ENCODE data around the gene BUD31. TPM values are rescaled to one million over a fixed set of nuclear protein-coding genes. Genes with fewer than 3 reads are reported as not detected.

Gene BUD31
- total and polyA plus RNA-seq, 4 donors, result 18.5 to 55.9 (median 32.0) TPM

DNA sequence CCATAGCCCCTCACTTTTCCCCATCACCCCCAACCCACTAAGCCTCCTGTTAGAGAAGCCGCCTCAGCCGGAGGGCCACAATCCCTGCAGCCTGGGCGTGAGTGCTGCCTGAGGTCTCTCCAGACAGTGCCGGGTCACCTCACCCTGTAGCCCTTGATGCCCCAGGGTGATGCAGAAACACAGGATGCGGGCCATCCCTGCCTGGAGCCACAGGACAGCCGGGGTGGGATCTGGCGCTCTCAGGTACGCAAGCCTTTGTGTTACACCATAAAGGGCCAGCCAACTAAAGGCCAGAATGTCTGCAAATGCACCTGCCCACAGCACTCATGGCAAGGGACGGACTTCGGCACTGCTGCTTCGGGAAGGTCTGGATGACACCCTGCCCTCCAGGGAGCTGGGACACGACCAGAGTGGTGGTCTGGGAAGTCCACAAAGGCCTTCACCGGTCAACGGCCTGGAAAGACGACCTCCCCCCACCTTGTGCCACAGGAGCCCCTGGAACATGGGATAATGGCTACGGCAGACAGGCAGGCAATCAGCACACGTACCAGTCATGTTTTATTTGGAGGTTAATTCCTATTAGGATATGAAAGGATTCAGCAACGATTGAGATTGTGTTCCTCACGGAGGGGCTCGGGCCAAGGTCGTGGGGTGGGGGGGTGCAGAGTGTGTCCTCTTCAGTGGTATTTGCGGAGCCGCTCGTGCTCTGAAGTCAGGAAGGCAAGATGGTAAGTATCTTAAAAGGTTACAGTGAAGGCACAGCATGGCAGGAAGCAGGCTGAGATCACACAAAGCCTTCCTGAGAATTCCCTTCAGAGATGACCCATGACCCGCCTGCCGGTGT lies 49.1 kb downstream of the BUD31 start:
- peaks cover 0 to 3% (median 0%) of the 10 kb centered on the region in 4 donors for H3K4me1 ChIP-seq (ENCODE audit: control insufficient read depth in 4 of 4, insufficient read depth in 4 of 4, low read length in 3 of 4)

GRCh38 chr7:99459087-99459486 lies 50.3 kb downstream of the BUD31 start:
- Histone ChIP-seq H3K9ac (ENCODE audit: low read depth in 1 of 2, low read length in 2 of 2) (no peak overlapping the region), H3K27ac (ENCODE audit: low read depth in 1 of 2, low read length in 2 of 2) (no peak overlapping the region), H3K4me3 (ENCODE audit: low read depth in 1 of 3, low read length in 3 of 3) (no peak overlapping the region), H3K27me3 (ENCODE audit: control insufficient read depth in 4 of 4, insufficient read depth in 4 of 4, low read length in 3 of 4) (no peaks in the 10 kb centered on the region), H3K9me3 (ENCODE audit: control insufficient read depth in 4 of 4, low read length in 3 of 4) (no peaks in the 10 kb centered on the region), H3K36me3 (ENCODE audit: control insufficient read depth in 4 of 4, insufficient read depth in 3 of 4, low read depth in 1 of 4, low read length in 3 of 4) (peaks cover 20 to 59% (median 33%) of the 10 kb centered on the region in 4 donors), H3K4me1 (ENCODE audit: control insufficient read depth in 4 of 4, insufficient read depth in 4 of 4, low read length in 3 of 4) (peaks cover 0 to 8% (median 4%) of the 10 kb centered on the region in 4 donors)
- WGBS, result 96% methylated on average over 8 of the region's 8 CpGs
- no peak for DNase-seq (ENCODE audit: low spot score)
- TF ChIP-seq YY1 (IDR thresholded peaks at IDR 0.05), result no peak
- TF ChIP-seq, protein P1, sequence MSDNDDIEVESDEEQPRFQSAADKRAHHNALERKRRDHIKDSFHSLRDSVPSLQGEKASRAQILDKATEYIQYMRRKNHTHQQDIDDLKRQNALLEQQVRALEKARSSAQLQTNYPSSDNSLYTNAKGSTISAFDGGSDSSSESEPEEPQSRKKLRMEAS (IDR thresholded peaks at IDR 0.05), result no peak
- TF ChIP-seq NR2F2 (IDR thresholded peaks at IDR 0.05), result no peak
- TF ChIP-seq TAF1 (conservative IDR thresholded peaks at IDR 0.05), result no peak
- TF ChIP-seq GABPA (IDR thresholded peaks at IDR 0.05 in 1 of 2, conservative IDR thresholded peaks at IDR 0.05 in 1 of 2), result no peak
- TF ChIP-seq RAD21 (IDR thresholded peaks at IDR 0.05), result peak in 1 of 2 donors; percentile 39
- no peak for TF ChIP-seq JUND (IDR thresholded peaks at IDR 0.05)
- TF ChIP-seq EGR1 (IDR thresholded peaks at IDR 0.05; ENCODE audit: low read depth in 2 of 2), result no peak

More for the DNA sequence above, 49.1 kb downstream of the BUD31 start:
- no peak overlapping the region for H3K27ac ChIP-seq (ENCODE audit: low read depth in 1 of 2, low read length in 2 of 2)
- H3K36me3 ChIP-seq (ENCODE audit: control insufficient read depth in 4 of 4, insufficient read depth in 3 of 4, low read depth in 1 of 4, low read length in 3 of 4), result peaks cover 27 to 65% (median 37%) of the 10 kb centered on the region in 4 donors
- WGBS, result 86% methylated on average over 26 of the region's 26 CpGs
- no peak overlapping the region for H3K9ac ChIP-seq (ENCODE audit: low read depth in 1 of 2, low read length in 2 of 2)
- TF ChIP-seq RXRA (IDR thresholded peaks at IDR 0.05), result no peak
- no peak for TF ChIP-seq ATF3 (IDR thresholded peaks at IDR 0.05)
- TF ChIP-seq RAD21 (IDR thresholded peaks at IDR 0.05), result no peak
- TF ChIP-seq FOXA1 (IDR thresholded peaks at IDR 0.05), result no peak
- TF ChIP-seq ZBTB33 (IDR thresholded peaks at IDR 0.05), result no peak
- TF ChIP-seq YY1 (IDR thresholded peaks at IDR 0.05), result no peak
- no peak for TF ChIP-seq CTCF (IDR thresholded peaks at IDR 0.05; ENCODE audit: low read depth, low read length, missing input control)
- TF ChIP-seq JUND (IDR thresholded peaks at IDR 0.05), result no peak
- no peak for TF ChIP-seq HNF4A (conservative IDR thresholded peaks at IDR 0.05)
- no peak for TF ChIP-seq NR2F2 (IDR thresholded peaks at IDR 0.05)
- no peak for TF ChIP-seq TAF1 (conservative IDR thresholded peaks at IDR 0.05)
- no peaks in the 10 kb centered on the region for H3K9me3 ChIP-seq (ENCODE audit: control insufficient read depth in 4 of 4, low read length in 3 of 4)
- DNase-seq (ENCODE audit: low spot score), result no peak
- H3K4me3 ChIP-seq (ENCODE audit: low read depth in 1 of 3, low read length in 3 of 3), result no peak overlapping the region
- H3K27me3 ChIP-seq (ENCODE audit: control insufficient read depth in 4 of 4, insufficient read depth in 4 of 4, low read length in 3 of 4), result no peaks in the 10 kb centered on the region

Data from liver (tissue), 9 donors.